PFSK-1 (cell line): ENCODE measurements around the gene RHOBTB3.

ENCODE experiments used
- FOXP2 ChIP-seq: optimal IDR thresholded peaks from 2 replicates; pipeline ENCODE3; 2011; ENCODE audit warnings: borderline replicate concordance, control low read depth, inconsistent platforms; ENCODE audit not compliant: insufficient read depth; ENCODE audit errors: extremely low read length, extremely low read depth
- POLR2AphosphoS5 ChIP-seq: IDR thresholded peaks from 2 replicates; pipeline ENCODE4 v1.6.1; 2012; ENCODE audit warnings: low read depth, mild to moderate bottlenecking, control low read depth, low read length, moderate library complexity
- REST ChIP-seq, 2 experiments: IDR thresholded peaks; 2 replicates each; pipeline versions ENCODE4 v1.6.1 to v1.8.0; 2011 to 2012; ENCODE audit warnings: low read depth in 2 of 2, low read length in 2 of 2, control low read depth in 1 of 2, inconsistent platforms in 1 of 2, mild to moderate bottlenecking in 1 of 2, moderate library complexity in 1 of 2; ENCODE audit not compliant: insufficient read depth in 1 of 2
- SIN3A ChIP-seq: IDR thresholded peaks from 2 replicates; pipeline ENCODE4 v1.6.1; 2012; ENCODE audit warnings: mild to moderate bottlenecking, low read length, moderate library complexity, borderline replicate concordance; ENCODE audit not compliant: insufficient read depth
- TAF1 ChIP-seq: IDR thresholded peaks from 2 replicates; pipeline ENCODE4 v1.6.1; 2012; ENCODE audit warnings: low read length, control low read depth, borderline replicate concordance; ENCODE audit not compliant: insufficient read depth

The RHOBTB3 gene

GRCh38 chr5:95746722-95747679 lies 15.9 kb downstream of the RHOBTB3 start:
- TF ChIP-seq REST (IDR thresholded peaks at IDR 0.05; ENCODE audit: insufficient read depth in 1 of 2, low read depth in 2 of 2, low read length in 2 of 2) (no peak), POLR2AphosphoS5 (no peak), FOXP2 (no peak), TAF1 (no peak), SIN3A (no peak)

- TF ChIP-seq SIN3A (no peak), REST (IDR thresholded peaks at IDR 0.05; ENCODE audit: insufficient read depth in 1 of 2, low read depth in 2 of 2, low read length in 2 of 2) (no peak), TAF1 (no peak), FOXP2 (no peak), POLR2AphosphoS5 (no peak)
Observed at GRCh38 chr5:95748133-95748532, 17.0 kb downstream of the RHOBTB3 start.

- TF ChIP-seq TAF1 = no peak
- no peak for TF ChIP-seq POLR2AphosphoS5
- TF ChIP-seq SIN3A = no peak
- TF ChIP-seq REST (IDR thresholded peaks at IDR 0.05; ENCODE audit: insufficient read depth in 1 of 2, low read depth in 2 of 2, low read length in 2 of 2) = no peak
- TF ChIP-seq FOXP2 = no peak
Observed at GRCh38 chr5:95754545-95754944, 23.4 kb downstream of the RHOBTB3 start.

- no peak for TF ChIP-seq TAF1
- no peak for TF ChIP-seq FOXP2
- TF ChIP-seq POLR2AphosphoS5 = no peak
- no peak for TF ChIP-seq REST (IDR thresholded peaks at IDR 0.05; ENCODE audit: insufficient read depth in 1 of 2, low read depth in 2 of 2, low read length in 2 of 2)
- TF ChIP-seq SIN3A = no peak
Observed at GRCh38 chr5:95759005-95759404, 27.9 kb downstream of the RHOBTB3 start.
